H9 (cell line): ENCODE data around the gene CENPC. TPM values are rescaled to one million over a fixed set of nuclear protein-coding genes. Genes with fewer than 3 reads are reported as not detected.

Source experiments
- DNase-seq: peaks from one replicate; pipeline ENCODE4 v3.0.0-alpha.2; 2017
- H2AFZ ChIP-seq: one replicate; pipeline ENCODE4 v1.6.1; 2013; ENCODE audit warnings: mild to moderate bottlenecking, low read length, control low read depth, moderate library complexity
- H2AK5ac ChIP-seq: 2 replicates; pipeline ENCODE4 v1.6.1; 2013; ENCODE audit warnings: low read length, control low read depth, mixed read lengths; ENCODE audit not compliant: insufficient read length
- H2BK120ac ChIP-seq: one replicate; pipeline ENCODE4 v1.6.1; 2013; ENCODE audit warnings: low read depth, mild to moderate bottlenecking, low read length, control low read depth, inconsistent platforms; ENCODE audit not compliant: poor library complexity, severe bottlenecking
- H2BK12ac ChIP-seq: 2 replicates; pipeline ENCODE4 v1.6.1; 2013; ENCODE audit warnings: low read length, control low read depth, mixed read lengths, low read depth; ENCODE audit not compliant: insufficient read length
- H2BK15ac ChIP-seq: 2 replicates; pipeline ENCODE4 v1.6.1; 2013; ENCODE audit warnings: low read depth, low read length, control low read depth
- H2BK20ac ChIP-seq: one replicate; pipeline ENCODE4 v1.6.1; 2013; ENCODE audit warnings: low read depth, mild to moderate bottlenecking, low read length, control low read depth, inconsistent platforms; ENCODE audit not compliant: poor library complexity, severe bottlenecking
- H2BK5ac ChIP-seq: 2 replicates; pipeline ENCODE4 v1.6.1; 2013; ENCODE audit warnings: low read length, control low read depth, mixed read lengths; ENCODE audit not compliant: insufficient read length
- H3K14ac ChIP-seq: 2 replicates; pipeline ENCODE4 v1.6.1; 2013; ENCODE audit warnings: low read length, control low read depth; ENCODE audit not compliant: insufficient read depth
- H3K18ac ChIP-seq: 2 replicates; pipeline ENCODE4 v1.6.1; 2013; ENCODE audit warnings: low read depth, mild to moderate bottlenecking, mixed read lengths, low read length, control low read depth; ENCODE audit not compliant: insufficient read length
- H3K23ac ChIP-seq: 2 replicates; pipeline ENCODE4 v1.6.1; 2013; ENCODE audit warnings: low read length, control low read depth, mixed read lengths, low read depth; ENCODE audit not compliant: insufficient read length
- H3K23me2 ChIP-seq: 2 replicates; pipeline ENCODE4 v1.6.1; 2013; ENCODE audit warnings: low read depth, mild to moderate bottlenecking, mixed read lengths, low read length, control low read depth; ENCODE audit not compliant: insufficient read length, poor library complexity, severe bottlenecking
- H3K27ac ChIP-seq: 2 replicates; pipeline ENCODE4 v1.5.1; 2013; ENCODE audit warnings: low read length, control low read depth, mixed read lengths, low read depth; ENCODE audit not compliant: insufficient read length
- H3K27me3 ChIP-seq: 2 replicates; pipeline ENCODE4 v1.6.1; 2013; ENCODE audit warnings: low read length, control low read depth, inconsistent platforms; ENCODE audit not compliant: insufficient read depth
- H3K4ac ChIP-seq: 2 replicates; pipeline ENCODE4 v1.6.1; 2013; ENCODE audit warnings: low read depth, mild to moderate bottlenecking, control low read depth, inconsistent platforms, low read length, moderate library complexity
- H3K4me1 ChIP-seq: 2 replicates; pipeline ENCODE4 v1.6.1; 2013; ENCODE audit warnings: low read length, control low read depth, inconsistent platforms; ENCODE audit not compliant: insufficient read depth
- H3K4me2 ChIP-seq: 2 replicates; pipeline ENCODE4 v1.6.1; 2013; ENCODE audit warnings: low read length, control low read depth, mixed read lengths; ENCODE audit not compliant: insufficient read length, insufficient read depth
- H3K56ac ChIP-seq: 2 replicates; pipeline ENCODE4 v1.6.1; 2013; ENCODE audit warnings: low read depth, mild to moderate bottlenecking, mixed read lengths, low read length, control low read depth; ENCODE audit not compliant: insufficient read length
- H3K79me1 ChIP-seq: 2 replicates; pipeline ENCODE4 v1.6.1; 2013; ENCODE audit warnings: low read depth, mild to moderate bottlenecking, moderate library complexity, low read length, control low read depth, inconsistent platforms; ENCODE audit not compliant: insufficient read depth, poor library complexity, severe bottlenecking
- H3K79me2 ChIP-seq: 2 replicates; pipeline ENCODE4 v1.6.1; 2013; ENCODE audit warnings: low read length, control low read depth, inconsistent platforms; ENCODE audit not compliant: insufficient read depth
- H3K9ac ChIP-seq: 2 replicates; pipeline ENCODE4 v1.6.1; 2013; ENCODE audit warnings: low read length, control low read depth, mixed read lengths; ENCODE audit not compliant: insufficient read length; ENCODE audit errors: extremely low read depth
- H3K9me3 ChIP-seq: one replicate; pipeline ENCODE4 v1.6.1; 2013; ENCODE audit warnings: low read depth, low read length, inconsistent platforms; ENCODE audit not compliant: control insufficient read depth
- H3T11ph ChIP-seq: one replicate; pipeline ENCODE4 v1.6.1; 2013; ENCODE audit warnings: mild to moderate bottlenecking, low read length, control low read depth, inconsistent platforms
- H4K20me1 ChIP-seq: one replicate; pipeline ENCODE4 v1.6.1; 2013; ENCODE audit not compliant: control insufficient read depth, insufficient read length, insufficient read depth
- H4K5ac ChIP-seq: 2 replicates; pipeline ENCODE4 v1.6.1; 2013; ENCODE audit warnings: low read depth, mild to moderate bottlenecking, mixed read lengths, low read length, control low read depth; ENCODE audit not compliant: insufficient read length
- H4K8ac ChIP-seq: replicated peaks from 2 replicates; pipeline ENCODE4 v1.6.1; 2013; ENCODE audit warnings: low read length, control low read depth, mixed read lengths, low read depth; ENCODE audit not compliant: insufficient read length
- H4K91ac ChIP-seq: 2 replicates; pipeline ENCODE4 v1.6.1; 2013; ENCODE audit warnings: low read depth, mild to moderate bottlenecking, moderate library complexity, mixed read lengths, low read length, control low read depth; ENCODE audit not compliant: insufficient read length
- H3K27ac Mint-ChIP-seq, 3 experiments: 2 replicates in 2 of 3; 3 replicates in 1 of 3; pipeline ENCODE4 v1.8.0; 2020 to 2021; ENCODE audit warnings: mixed read lengths in 3 of 3, mild to moderate bottlenecking in 1 of 3, moderate library complexity in 1 of 3
- H3K27me3 Mint-ChIP-seq: 2 replicates; pipeline ENCODE4 v1.8.0; 2021; ENCODE audit warnings: low read depth, mild to moderate bottlenecking, moderate library complexity, mixed read lengths
- H3K36me3 Mint-ChIP-seq, 3 experiments: 2 replicates in 2 of 3; 3 replicates in 1 of 3; pipeline ENCODE4 v1.8.0; 2020 to 2021; ENCODE audit warnings: low read depth in 3 of 3, mixed read lengths in 3 of 3; ENCODE audit not compliant: insufficient read depth in 1 of 3
- H3K4me1 Mint-ChIP-seq, 2 experiments: 2 replicates each; pipeline ENCODE4 v1.8.0; 2020; ENCODE audit warnings: mixed read lengths in 2 of 2
- H3K4me3 Mint-ChIP-seq, 2 experiments: 2 replicates in 1 of 2; 3 replicates in 1 of 2; pipeline ENCODE4 v1.8.0; 2020 to 2021; ENCODE audit warnings: mild to moderate bottlenecking in 2 of 2, mixed read lengths in 2 of 2, moderate library complexity in 1 of 2
- H3K9me3 Mint-ChIP-seq, 2 experiments: 2 replicates in 1 of 2; 3 replicates in 1 of 2; pipeline ENCODE4 v1.8.0; 2020; ENCODE audit warnings: mild to moderate bottlenecking in 2 of 2, mixed read lengths in 2 of 2, moderate library complexity in 1 of 2
- WGBS: extraction: QIAGEN DNeasy Blood & Tissue Kit; methylation state at CpG from one replicate; pipeline ENCODE4 v1.1.7; 2013; ENCODE audit warnings: missing lambda C conversion rate, low lambda C conversion rate, mixed read lengths; ENCODE audit not compliant: insufficient read length; ENCODE audit errors: extremely low coverage; 5-methylcytosine and 5-hydroxymethylcytosine counted together
- total RNA-seq: library from RNA; stranded (reverse); gene quantifications from 2 replicates; pipeline ENCODE4 v1.2.1, GENCODE V29; 2021
- TF ChIP-seq, protein P1 (sequence below): fragments of 200-600 bp; sonication (generic); conservative IDR thresholded peaks from 3 replicates; pipeline ENCODE4 v1.8.0; 2021; ENCODE audit warnings: antibody characterized with exemption, mild to moderate bottlenecking

Gene CENPC
- total RNA-seq, 1 experiment from 2014 or later, result 18.8 TPM

DNA sequence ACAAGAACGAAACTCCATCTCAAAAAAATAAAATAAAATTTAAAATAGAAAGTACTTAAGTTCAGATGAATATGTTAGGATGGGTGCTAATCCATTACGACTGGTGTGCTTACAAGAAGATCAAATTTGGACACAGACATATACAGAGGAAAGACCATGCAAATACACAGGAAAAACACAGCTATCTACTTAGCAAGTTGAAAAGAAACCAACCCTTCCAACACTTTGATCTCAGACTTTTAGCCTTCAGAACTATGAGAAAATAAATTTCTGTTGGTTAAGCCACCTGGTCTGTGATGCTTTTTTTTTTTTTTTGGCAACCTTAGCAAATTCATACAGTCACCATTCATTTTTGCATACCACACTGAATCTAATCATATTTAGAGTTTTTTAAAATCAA is 116.5 kb downstream of the CENPC start:
- Mint-ChIP-seq H3K27ac (no peak overlapping the region), H3K4me3 (no peak overlapping the region), H3K27me3 (no peaks in the 10 kb centered on the region), H3K4me1 (no peaks in the 10 kb centered on the region), H3K9me3 (peaks cover 0 to 3% of the 10 kb centered on the region in 2 experiments; a peak in 1 of 5 replicates), H3K36me3 (peaks cover 4 to 8% (median 4%) of the 10 kb centered on the region in 3 experiments; a peak in 3 of 7 replicates)
- no peak overlapping the region for H3K27ac ChIP-seq
- no peak overlapping the region for H2BK20ac ChIP-seq
- no peaks in the 10 kb centered on the region for H3K4me1 ChIP-seq
- no peak overlapping the region for H3K18ac ChIP-seq
- H3K4me2 ChIP-seq, result no peak overlapping the region
- no peak overlapping the region for H2AK5ac ChIP-seq
- H4K91ac ChIP-seq, result no peak overlapping the region
- no peak overlapping the region for H3K9ac ChIP-seq
- TF ChIP-seq, protein P1, sequence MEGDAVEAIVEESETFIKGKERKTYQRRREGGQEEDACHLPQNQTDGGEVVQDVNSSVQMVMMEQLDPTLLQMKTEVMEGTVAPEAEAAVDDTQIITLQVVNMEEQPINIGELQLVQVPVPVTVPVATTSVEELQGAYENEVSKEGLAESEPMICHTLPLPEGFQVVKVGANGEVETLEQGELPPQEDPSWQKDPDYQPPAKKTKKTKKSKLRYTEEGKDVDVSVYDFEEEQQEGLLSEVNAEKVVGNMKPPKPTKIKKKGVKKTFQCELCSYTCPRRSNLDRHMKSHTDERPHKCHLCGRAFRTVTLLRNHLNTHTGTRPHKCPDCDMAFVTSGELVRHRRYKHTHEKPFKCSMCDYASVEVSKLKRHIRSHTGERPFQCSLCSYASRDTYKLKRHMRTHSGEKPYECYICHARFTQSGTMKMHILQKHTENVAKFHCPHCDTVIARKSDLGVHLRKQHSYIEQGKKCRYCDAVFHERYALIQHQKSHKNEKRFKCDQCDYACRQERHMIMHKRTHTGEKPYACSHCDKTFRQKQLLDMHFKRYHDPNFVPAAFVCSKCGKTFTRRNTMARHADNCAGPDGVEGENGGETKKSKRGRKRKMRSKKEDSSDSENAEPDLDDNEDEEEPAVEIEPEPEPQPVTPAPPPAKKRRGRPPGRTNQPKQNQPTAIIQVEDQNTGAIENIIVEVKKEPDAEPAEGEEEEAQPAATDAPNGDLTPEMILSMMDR, result no peak
- H2AFZ ChIP-seq, result no peak overlapping the region
- no peak for DNase-seq
- H4K5ac ChIP-seq, result no peak overlapping the region
- no CpG with 5 or more reads among the region's 2 CpGs for WGBS
- no peak overlapping the region for H3T11ph ChIP-seq
- H2BK12ac ChIP-seq, result no peak overlapping the region
- no peak overlapping the region for H3K4ac ChIP-seq
- no peak overlapping the region for H3K23ac ChIP-seq
- no peaks in the 10 kb centered on the region for H3K9me3 ChIP-seq
- no peaks in the 10 kb centered on the region for H4K20me1 ChIP-seq
- H2BK15ac ChIP-seq, result no peak overlapping the region
- H2BK120ac ChIP-seq, result no peak overlapping the region
- H3K23me2 ChIP-seq, result no peaks in the 10 kb centered on the region
- H3K27me3 ChIP-seq, result no peaks in the 10 kb centered on the region
- H3K56ac ChIP-seq, result no peak overlapping the region
- H3K14ac ChIP-seq, result no peak overlapping the region
- H2BK5ac ChIP-seq, result no peak overlapping the region
- H3K79me1 ChIP-seq, result no peaks in the 10 kb centered on the region
- no peaks in the 10 kb centered on the region for H3K79me2 ChIP-seq
- H4K8ac ChIP-seq, result no peak overlapping the region

Other genes starting within 250 kb of the CENPC start
- not detected in 2 replicates for gene STAP1, start 13.2 kb upstream of the CENPC start, total RNA-seq
- gene UBA6, start 155.7 kb upstream of the CENPC start, total RNA-seq, result 63.5 and 72.2 TPM in 2 replicates
- not detected in 2 replicates for gene GNRHR, start 208.9 kb upstream of the CENPC start, total RNA-seq